Panc1 (cell line): ENCODE data around the gene ITGA11. TPM values are rescaled to one million over a fixed set of nuclear protein-coding genes. Genes with fewer than 3 reads are reported as not detected.

ENCODE experiments used
- ATAC-seq: fragments of 200-7000 bp; cut with Tn5 transposase; 2 replicates; pipeline ENCODE4 v1.9.1; 2020; ENCODE audit warnings: mild to moderate bottlenecking, moderate library complexity
- BruUV-seq: library from RNA; stranded (reverse); fragments of 400-500 nt; replicated peaks from 2 replicates; lab custom pipeline; 2021; lab: Mats Ljungman, UMichigan
- CTCF ChIA-PET: fragments of 300-600 bp; sonication (Branson Sonifier 250); formaldehyde crosslinking; loops from one replicate; lab custom pipeline; 2022; ENCODE audit warnings: antibody characterized with exemption; lab: Charles Lee
- POLR2A ChIA-PET: fragments of 300-600 bp; sonication (Branson Sonifier 250); formaldehyde crosslinking; loops from one replicate; lab custom pipeline; 2022; ENCODE audit warnings: antibody characterized with exemption; lab: Charles Lee
- DNase-seq: peaks from one replicate; pipeline ENCODE4 v3.0.0-alpha.2; 2010; ENCODE audit warnings: low read depth, low spot score
- H3K27ac ChIP-seq: 2 replicates; pipeline ENCODE4 v1.5.1; 2011; ENCODE audit warnings: mild to moderate bottlenecking, low read length, inconsistent platforms
- H3K27me3 ChIP-seq: fragments of 200-500 bp; sonication (Bioruptor generic); 2 replicates; pipeline ENCODE4 v1.6.0; 2014; ENCODE audit warnings: low read length, inconsistent platforms; ENCODE audit not compliant: control insufficient read depth, insufficient read depth
- H3K36me3 ChIP-seq: fragments of 200-500 bp; sonication (Bioruptor generic); 2 replicates; pipeline ENCODE4 v1.5.1; 2014; ENCODE audit warnings: inconsistent platforms, mild to moderate bottlenecking, low read length, moderate library complexity; ENCODE audit not compliant: control insufficient read depth, insufficient read depth
- H3K4me1 ChIP-seq: 2 replicates; pipeline ENCODE4 v1.5.1; 2011; ENCODE audit warnings: inconsistent platforms, mild to moderate bottlenecking, low read length, moderate library complexity; ENCODE audit not compliant: control insufficient read depth, insufficient read depth
- H3K4me3 ChIP-seq, 2 experiments: 2 replicates each; pipeline ENCODE4 v1.5.1; 2011 to 2012; ENCODE audit warnings: low read depth in 2 of 2, low read length in 2 of 2, mild to moderate bottlenecking in 2 of 2, inconsistent platforms in 1 of 2, moderate library complexity in 1 of 2
- H3K9me3 ChIP-seq: fragments of 200-500 bp; sonication (Bioruptor generic); 2 replicates; pipeline ENCODE4 v1.5.1; 2014; ENCODE audit warnings: low read depth, mild to moderate bottlenecking, inconsistent platforms, low read length, moderate library complexity; ENCODE audit not compliant: control insufficient read depth, insufficient read depth
- CTCF ChIP-seq: fragments of 450-650 bp; IDR thresholded peaks from 2 replicates; pipeline ENCODE4 v1.5.1; 2017; ENCODE audit warnings: mild to moderate bottlenecking
- POLR2AphosphoS5 ChIP-seq: IDR thresholded peaks from 2 replicates; pipeline ENCODE4 v1.6.1; 2012; ENCODE audit warnings: mild to moderate bottlenecking, low read depth, low read length, moderate library complexity
- REST ChIP-seq, 2 experiments: IDR thresholded peaks; 2 replicates each; pipeline ENCODE4 v1.6.1; 2011 to 2012; ENCODE audit warnings: low read depth in 2 of 2, control low read depth in 1 of 2, low read length in 1 of 2, mild to moderate bottlenecking in 1 of 2, moderate library complexity in 1 of 2; ENCODE audit not compliant: insufficient read depth in 1 of 2
- SIN3A ChIP-seq: IDR thresholded peaks from 2 replicates; pipeline ENCODE4 v1.6.1; 2012; ENCODE audit warnings: low read depth, mild to moderate bottlenecking, low read length, moderate library complexity, borderline replicate concordance; ENCODE audit not compliant: insufficient read depth
- TCF7L2 ChIP-seq: IDR thresholded peaks from 2 replicates; pipeline ENCODE4 v1.6.1; 2011; ENCODE audit warnings: mild to moderate bottlenecking, low read depth, low read length, inconsistent platforms
- in situ Hi-C: cut with HindIII; loops from 2 replicates; pipeline ENCODE4 v1.10.0; 2016; ENCODE audit warnings: low sequenced_read_pairs, low pct_unique_long_range_greater_than_20kb
- intact Hi-C: fragments of 100-400 bp; cut with micrococcal nuclease; formaldehyde crosslinking; loops from one replicate; pipeline ENCODE4 v1.10.0; 2022; ENCODE audit not compliant: unreplicated experiment
- total RNA-seq: library from RNA; stranded (reverse); gene quantifications from one replicate; pipeline ENCODE4 v1.2.1, GENCODE V29; 2021; ENCODE audit not compliant: unreplicated experiment

The ITGA11 gene
- total RNA-seq, 1 experiment from 2014 or later, result 0.28 TPM

GRCh38 chr15:68363353-68363752 lies 68.6 kb downstream of the ITGA11 start:
- H3K27me3 ChIP-seq, result no peaks in the 10 kb centered on the region
- no peaks in the 10 kb centered on the region for H3K36me3 ChIP-seq
- no peaks in the 10 kb centered on the region for H3K9me3 ChIP-seq
- TF ChIP-seq REST (IDR thresholded peaks at IDR 0.05; ENCODE audit: insufficient read depth in 1 of 2, low read depth in 2 of 2, low read length in 1 of 2) (no peak), TCF7L2 (no peak), SIN3A (no peak), POLR2AphosphoS5 (no peak), CTCF (no peak)
- POLR2A ChIA-PET, result no interaction called here
- CTCF ChIA-PET, result no interaction called here
- in situ Hi-C loops, result no loop called here
- H3K4me1 ChIP-seq, result no peaks in the 10 kb centered on the region
- no peak for DNase-seq
- H3K27ac ChIP-seq, result no peak overlapping the region
- BruUV-seq, result no TSS peak
- H3K4me3 ChIP-seq, result no peak overlapping the region
- intact Hi-C loops, result no loop called here
- ATAC-seq, result no peak

GRCh38 chr15:68362537-68363126 lies 69.3 kb downstream of the ITGA11 start:
- DNase-seq (no peak), ATAC-seq (no peak)
- no peaks in the 10 kb centered on the region for H3K4me1 ChIP-seq
- no peak overlapping the region for H3K27ac ChIP-seq
- ChIA-PET CTCF (no interaction called here), POLR2A (no interaction called here)
- BruUV-seq, result no TSS peak
- TF ChIP-seq TCF7L2, result no peak
- no peak for TF ChIP-seq REST (IDR thresholded peaks at IDR 0.05; ENCODE audit: insufficient read depth in 1 of 2, low read depth in 2 of 2, low read length in 1 of 2)
- no peak for TF ChIP-seq POLR2AphosphoS5
- TF ChIP-seq CTCF, result no peak
- no peak for TF ChIP-seq SIN3A
- H3K9me3 ChIP-seq, result peaks cover 1% of the 10 kb centered on the region; the same call in 1 of the 2 replicates
- H3K36me3 ChIP-seq, result no peaks in the 10 kb centered on the region
- intact Hi-C loops, result no loop called here
- in situ Hi-C loops, result no loop called here
- H3K4me3 ChIP-seq, result no peak overlapping the region
- no peaks in the 10 kb centered on the region for H3K27me3 ChIP-seq
